HG03039 (cell line): ENCODE measurements around the gene GPX3.

Experiments
- ATAC-seq: cut with Tn5 transposase; IDR thresholded peaks from one replicate; pipeline ENCODE4 v1.9.1; 2021; ENCODE audit warnings: mild to moderate bottlenecking, moderate library complexity; ENCODE audit not compliant: unreplicated experiment

The GPX3 gene, protein sequence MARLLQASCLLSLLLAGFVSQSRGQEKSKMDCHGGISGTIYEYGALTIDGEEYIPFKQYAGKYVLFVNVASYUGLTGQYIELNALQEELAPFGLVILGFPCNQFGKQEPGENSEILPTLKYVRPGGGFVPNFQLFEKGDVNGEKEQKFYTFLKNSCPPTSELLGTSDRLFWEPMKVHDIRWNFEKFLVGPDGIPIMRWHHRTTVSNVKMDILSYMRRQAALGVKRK

DNA sequence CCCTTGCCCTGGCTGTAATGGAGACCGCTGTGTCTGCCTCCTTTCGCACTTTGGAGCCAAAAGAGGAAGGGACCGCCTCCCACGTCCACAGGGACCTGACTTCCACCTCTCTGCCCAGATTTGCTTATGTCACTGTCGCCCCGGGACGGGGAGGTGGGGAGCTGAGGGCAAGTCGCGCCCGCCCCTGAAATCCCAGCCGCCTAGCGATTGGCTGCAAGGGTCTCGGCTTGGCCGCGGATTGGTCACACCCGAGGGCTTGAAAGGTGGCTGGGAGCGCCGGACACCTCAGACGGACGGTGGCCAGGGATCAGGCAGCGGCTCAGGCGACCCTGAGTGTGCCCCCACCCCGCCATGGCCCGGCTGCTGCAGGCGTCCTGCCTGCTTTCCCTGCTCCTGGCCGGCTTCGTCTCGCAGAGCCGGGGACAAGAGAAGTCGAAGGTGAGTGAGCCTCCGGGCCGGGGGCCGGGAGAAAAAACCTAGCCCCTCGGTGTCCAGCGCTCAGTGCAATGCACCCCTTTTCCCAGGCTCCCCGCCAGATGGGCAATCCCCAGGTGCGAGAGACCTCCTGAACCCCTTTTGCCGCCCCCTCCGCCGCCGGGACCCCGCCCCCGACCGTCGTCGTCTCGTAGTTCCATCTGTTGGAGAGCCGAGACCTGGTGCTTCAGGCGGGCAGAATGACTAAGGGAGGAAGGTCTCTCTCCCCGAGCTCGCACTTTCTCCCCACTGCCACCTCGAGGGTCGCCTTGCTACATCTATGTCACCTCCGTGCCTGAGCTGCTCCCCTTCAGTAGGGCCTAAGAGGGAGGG, at the start of gene GPX3:
Gene GPX3, plus strand, starts transcription at position 288 of the 807 bp plus-strand sequence. Its CDS starts 64 bp downstream, at position 352.
- ATAC-seq: peak; percentile 69

DNA sequence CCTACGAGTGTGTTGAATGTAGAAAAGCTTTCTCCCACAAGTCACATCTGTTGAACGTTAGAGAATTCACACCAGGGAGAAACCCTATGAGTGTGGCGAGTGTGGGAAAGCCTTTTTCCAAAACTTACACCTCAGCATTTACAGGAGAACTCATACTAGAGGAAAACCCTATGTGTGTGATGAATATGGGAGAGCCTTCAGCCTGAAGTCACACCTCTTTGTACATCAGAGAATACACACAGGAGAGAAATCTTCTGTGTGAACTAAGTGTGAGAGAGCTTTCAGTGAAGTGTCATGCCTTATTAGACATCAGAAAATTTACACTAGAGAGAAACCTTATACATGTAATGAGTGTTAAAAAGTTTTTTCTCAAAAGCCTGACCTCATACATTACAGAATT, 41.8 kb upstream of the GPX3 start:
- no peak for ATAC-seq

DNA sequence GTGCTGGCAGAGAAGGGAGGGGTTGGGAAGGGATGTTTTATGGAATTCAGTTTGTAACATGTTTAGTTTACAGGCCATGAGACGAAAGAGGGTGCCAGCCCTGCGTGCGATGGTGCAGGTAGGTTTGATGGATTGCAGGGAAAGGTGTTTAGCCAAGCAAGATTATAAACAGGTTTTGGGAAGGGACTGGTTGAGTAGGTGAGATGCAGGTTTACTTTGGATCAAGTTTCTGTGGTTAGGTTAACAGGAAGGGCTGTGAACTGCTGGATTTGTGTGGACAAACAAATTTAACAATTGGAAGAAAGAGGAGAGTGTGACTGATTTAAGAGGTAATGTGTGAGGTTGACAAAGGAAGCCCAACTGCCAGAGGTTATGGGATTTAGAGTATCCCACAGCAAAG, 32.6 kb upstream of the GPX3 start:
- no peak for ATAC-seq

DNA sequence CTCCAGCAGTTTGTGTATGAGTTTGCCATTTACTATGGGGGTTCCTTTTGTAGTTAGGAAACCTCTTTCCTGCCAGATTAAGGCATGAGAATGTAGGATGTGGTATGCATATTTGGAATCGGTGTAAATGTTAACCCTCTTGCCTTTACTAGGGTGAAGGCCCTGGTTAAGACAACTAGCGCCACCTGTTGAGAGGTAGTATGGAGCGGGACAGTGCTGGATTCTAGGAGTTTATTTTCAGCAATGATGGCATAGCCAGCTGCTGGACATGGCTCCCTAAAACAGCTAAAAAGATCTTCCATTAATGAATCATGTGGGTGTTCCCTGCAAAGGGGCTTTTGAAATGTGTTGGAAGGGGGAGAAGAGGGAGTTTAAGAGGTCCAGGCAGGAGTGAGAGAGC, 30.7 kb upstream of the GPX3 start:
- no peak for ATAC-seq

DNA sequence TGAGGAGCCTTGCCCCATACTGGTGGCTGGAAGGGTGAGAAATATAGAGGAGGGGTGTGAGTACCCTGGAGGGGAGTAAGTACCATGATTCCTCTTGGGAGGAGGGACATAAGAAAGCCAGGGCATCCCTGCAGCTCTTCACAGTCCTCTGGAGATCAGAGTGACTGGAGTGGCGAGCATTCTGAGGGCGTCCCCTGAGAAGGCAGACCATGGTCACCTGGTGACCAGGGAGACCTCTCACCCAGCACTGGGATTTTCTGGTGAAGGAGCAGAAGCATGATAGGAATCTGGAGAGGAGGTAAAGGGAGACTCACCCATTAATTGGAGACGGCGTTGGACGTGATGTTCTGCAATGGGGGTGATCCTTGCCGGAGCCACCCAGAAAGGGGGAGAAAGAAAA, 27.7 kb upstream of the GPX3 start:
- no peak for ATAC-seq

DNA sequence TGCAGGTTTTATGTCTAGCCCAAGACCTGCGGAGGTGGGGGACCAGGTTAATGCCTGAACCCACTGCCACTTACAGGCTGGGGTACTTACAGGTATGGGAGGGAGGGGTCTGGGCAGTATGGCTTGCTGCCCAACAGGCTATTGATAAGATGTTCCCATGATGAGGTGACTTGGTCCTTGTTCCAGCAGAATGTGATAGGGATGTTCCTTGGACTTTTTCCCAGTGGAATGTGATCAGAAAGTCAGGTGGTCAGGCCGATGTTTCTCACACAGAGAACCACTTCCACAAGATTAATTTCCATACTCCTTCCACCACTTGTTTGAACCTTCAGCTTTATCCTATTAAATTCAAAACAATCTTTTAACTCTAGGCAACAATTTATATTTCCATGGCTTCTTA, 27.0 kb upstream of the GPX3 start:
- ATAC-seq: no peak

DNA sequence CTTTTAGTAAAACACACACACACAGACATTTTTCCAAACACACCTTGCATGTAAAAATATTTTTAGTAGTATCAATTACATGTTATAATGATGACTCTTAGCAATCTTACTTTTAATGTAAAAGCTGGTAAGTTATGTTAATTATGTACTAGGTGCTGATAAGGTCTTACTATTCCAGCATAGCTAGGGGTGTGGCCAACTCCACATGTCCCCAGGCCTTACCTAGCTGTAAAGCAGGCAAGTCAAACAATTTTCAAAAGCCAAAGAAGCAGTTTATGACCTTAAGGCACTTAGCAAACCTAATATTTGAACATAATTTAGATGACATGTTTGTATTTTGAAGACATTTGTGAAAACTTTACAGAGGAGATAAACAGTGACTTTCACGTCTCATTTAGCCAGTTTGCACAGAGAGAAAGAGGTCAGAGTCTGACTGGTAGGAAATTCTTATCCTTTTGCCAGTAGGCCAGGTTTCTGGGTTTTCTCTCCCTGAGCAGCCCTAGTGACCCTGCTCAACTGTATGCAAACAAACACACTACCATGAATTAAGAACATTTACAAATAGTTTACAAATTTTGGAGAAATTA, 26.5 kb upstream of the GPX3 start:
- no peak for ATAC-seq

DNA sequence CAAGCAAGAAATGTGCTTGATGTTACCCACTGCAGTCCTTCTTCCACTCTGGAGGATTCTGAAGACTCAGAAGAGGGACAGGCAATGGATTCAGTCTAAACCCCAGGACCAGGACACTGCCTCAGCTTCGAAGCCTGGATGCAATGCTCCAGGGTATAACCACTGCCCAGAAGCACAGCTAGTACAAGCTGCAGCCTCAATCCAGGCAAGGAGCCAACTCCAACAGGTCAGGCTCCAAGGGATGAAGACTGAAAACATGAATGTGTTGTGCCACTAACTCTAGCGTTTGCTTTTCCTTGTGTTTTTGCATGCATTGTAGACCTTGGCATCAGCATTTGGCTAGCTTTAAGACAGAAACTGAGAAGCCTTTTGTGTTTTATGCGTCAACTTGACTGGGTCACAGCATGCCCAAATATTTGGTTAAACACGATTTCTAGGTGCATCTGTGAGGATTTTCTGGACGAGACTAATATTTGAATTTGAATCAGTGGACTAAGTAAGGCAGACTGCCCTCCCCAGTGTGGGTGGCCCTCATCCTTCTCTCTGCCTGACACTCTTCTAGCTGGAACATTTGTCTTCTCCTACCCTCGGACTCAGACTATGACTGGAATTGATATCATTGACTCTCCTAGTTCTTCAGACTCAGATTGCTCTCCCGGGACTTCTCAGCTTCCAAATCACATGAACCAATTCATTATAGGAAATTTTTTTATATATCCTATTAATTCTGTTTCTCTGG, 20.5 kb upstream of the GPX3 start:
- ATAC-seq: no peak

DNA sequence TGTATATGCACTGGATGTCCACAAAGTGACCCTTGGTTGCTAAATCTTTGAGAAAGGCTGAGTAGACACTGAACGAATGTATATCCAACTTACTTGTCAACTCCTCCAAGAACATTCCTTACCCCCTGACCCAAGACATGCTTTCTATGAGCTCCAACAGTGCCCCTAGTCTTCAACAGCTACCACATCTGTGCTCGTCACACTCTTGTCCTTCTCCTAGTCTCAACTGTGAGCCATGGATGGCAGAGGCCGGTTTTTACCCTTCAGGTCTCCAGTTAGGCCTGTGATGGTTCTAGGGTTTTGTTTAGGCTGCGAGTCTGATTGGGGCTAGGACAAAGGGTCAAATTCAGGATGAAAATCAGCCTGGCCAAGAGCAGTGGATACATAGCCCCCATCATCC, 19.0 kb upstream of the GPX3 start:
- ATAC-seq: no peak

DNA sequence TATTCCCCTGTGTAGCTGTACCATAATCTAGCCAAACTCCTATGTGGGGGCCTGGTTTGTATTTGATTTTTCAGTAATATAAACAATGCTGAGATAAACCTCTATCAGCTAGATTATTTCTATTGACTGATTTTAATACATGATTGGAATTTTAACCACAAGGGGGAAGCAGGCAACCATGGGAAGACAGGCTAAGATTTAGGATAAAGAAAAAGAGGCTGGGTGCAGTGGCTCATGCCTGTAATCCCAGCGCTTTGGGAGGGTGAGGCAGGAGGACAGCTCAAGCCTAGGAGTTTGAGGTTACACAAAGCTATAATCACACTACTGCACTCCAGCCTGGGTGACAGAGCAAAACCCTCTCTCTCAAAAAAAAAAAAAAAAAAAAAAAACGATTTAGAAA, 18.1 kb upstream of the GPX3 start:
- no peak for ATAC-seq

DNA sequence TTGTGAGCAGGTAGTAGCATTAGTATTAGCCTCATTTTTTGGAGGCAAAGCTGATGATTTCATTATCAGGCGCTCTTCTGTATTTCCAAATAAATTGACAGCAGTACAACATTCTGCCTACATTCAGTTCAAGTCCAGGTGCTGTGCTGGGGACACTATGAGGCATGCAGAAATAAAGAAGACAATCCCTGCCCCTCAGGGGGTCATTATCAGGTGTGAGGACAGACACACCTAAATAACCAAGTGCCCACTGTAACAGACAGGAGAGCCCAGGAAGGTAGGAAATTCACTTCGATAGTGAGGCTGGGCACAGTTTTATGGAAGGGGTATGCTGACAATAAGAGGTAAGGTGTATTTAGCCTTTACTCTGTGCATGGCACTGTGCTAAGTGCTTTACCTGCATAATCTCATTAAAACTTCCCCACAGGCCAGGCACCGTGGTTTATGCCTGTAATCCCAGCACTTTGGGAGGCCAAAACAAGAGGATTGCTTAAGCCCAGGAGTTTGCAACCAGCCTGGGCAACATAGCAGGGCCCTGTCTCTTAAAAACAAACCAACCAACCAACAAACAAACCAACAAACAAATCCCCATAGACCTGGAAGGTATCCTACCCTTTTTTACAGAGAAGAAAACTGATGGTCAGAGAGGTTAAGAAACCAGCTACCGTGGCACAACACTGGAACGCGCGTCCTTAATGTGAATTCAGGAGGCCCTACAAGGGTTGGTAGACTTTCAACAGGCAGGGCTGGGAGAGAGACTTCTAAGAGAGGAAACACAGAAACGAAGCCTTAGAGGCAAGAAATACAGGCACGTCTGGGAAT, 17.5 kb upstream of the GPX3 start:
- no peak for ATAC-seq

DNA sequence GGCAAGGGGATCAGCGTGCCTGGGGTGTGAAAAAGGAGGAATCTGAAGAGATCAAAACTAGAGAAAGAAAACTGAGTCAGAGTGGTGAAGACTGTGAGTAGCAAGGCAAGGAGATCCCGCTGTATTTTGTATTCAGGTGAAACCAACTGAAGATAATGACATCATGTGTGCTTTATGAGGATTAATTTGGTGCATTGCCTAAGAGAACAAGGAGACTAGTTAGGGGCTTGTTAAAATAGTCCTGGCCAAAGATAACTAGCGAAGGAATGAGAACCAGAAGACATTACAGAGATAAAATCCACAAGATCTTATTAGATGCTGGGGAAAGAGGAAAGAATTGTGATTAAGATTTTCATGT, 16.9 kb upstream of the GPX3 start:
- no peak for ATAC-seq

DNA sequence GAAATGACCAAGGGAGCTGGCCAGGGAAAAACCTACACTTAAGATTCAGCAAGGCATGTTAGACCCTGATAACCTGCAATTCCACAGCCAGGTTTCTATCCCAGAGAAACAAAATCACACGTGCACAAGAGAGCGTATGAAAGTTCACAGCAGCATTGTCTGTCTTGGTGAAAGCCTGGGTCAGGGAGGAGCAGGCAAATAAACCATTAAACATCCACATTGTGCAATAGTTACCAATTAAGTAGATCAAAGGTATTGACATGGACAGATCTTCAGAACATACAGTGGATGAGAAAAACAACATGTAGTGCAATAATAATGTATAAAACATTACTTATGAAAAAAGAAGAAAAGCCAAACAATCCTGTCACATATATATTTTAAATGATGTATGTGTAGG, 15.9 kb upstream of the GPX3 start:
- no peak for ATAC-seq

DNA sequence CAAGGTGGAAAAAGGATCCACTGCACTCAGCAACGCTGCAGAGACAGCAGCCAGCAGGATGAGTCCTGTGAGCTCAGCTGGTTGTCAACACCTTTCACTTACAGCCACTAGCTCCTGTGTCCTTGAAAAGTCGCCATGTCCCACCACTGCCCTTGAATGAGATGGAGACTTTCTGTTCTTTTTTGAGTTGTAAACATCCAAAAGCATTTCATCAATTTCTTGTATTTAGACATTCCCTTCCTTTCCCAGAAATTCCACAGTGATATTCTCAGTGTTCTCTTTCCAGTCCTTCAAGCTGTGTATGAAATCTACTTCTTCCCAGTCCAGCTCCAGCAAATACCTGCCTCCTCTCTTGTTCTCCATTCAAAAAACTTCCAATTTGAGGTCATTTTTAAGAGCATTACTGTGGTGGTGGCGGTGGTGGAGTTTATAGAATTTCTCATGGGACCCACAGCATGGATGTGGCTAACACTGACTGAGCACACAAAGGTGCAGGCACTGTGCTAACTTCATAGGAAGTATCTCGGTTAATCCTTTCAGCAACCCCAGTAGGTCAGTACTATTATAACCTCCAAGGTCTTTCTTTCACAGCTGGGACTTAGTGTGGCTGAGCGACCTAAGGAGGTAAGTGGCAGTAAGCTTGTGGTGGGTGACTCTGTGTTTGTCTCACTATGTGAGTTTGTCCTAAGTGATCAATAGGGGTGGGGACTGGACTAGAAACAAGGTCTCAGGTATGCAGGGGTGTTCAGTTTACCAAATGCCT, 15.0 kb upstream of the GPX3 start:
- ATAC-seq: no peak

DNA sequence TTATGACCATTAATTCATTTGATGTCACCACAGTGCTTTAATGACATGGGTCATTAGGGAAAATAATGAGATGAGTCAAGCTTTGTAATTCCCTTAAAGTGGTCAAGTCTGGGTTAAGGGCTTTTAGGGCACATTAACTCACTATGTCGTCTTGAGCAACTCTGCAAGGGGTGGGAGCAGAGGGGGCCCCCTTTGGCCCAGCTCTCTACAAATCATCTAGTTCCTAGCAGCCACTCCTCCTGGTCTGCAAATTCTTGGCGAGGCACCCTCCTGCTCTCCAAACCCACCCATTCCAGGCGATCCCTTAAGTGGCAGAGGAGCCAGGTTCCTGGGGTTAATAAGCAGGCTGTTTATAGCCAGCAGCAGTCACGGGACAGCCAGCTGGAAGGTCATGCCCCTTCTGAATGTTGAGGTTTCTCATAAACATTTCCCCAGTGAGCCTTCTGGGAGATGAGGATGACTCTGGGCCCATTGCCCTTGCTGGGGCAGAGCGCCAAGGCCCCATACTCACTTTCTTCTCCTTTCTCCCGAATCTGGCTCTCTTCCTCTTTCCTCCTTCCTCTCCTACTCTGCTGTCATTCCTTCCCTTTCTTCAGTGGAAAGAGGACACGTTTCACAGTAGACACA, 14.3 kb upstream of the GPX3 start:
- ATAC-seq: no peak

DNA sequence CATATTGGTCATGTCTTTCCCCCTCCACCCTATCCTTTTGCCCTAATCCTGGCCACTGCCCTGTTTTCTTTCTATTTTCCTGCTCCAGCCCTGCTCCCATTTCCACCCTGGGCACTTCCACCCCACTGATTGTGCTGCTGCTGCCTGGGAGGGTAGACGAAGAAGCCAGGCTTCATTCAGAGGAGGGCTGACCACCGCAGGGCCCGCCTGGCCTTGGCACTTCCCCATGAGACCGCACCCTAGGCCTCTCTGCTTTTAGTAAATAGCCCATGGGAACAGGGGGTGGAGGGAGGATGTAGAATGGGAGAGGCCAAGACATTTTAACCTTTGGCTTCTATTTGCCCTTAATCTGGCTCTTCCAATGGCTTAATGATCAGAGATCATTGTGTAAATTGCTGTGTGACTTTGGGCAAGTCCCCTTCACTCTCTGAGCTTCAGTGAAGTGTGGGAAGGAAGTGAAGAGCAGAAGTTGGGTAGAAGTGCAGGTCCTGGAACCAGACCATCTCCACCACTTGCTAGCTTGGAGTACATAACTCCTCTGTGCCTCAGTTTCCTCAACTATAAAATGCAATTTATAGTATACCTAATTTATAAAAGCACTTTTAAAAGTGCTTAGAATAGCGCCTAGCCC, 13.6 kb upstream of the GPX3 start:
- no peak for ATAC-seq

DNA sequence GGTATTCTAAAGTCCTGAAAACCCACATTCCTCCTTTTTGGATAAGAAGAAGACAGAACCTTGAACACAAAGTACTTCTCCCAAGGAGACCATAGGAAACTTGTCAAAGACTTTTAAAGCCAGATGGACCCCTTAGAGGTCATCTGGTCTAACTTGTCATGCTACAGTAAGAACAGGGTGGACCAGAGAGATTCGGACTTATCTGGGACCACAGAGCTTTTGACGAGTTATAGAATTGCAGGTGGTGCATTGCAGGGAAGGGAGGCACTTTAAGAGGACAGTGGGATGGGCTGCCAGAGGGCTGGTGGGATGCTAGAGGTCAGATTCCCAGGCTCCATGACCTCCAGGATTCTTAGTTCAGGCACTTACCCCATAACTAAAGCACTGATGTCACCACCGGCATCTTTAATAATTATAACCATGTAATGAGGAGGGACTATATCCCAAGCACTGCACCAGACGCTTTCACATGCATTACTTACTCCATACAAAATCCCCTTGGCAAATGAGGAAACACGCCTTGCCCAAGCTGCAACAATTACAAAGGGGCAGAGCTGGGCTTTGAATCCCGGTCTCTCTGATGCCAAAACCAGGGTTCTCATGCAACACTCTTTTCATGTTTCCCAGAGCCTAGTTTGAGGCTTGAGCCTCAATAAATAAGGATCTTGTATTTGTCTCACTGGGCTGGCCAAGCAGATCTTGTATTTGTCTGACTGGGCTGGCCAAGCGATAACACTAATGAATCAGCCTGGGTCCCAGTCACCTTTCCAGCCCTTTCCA, 12.8 kb upstream of the GPX3 start:
- ATAC-seq: no peak

DNA sequence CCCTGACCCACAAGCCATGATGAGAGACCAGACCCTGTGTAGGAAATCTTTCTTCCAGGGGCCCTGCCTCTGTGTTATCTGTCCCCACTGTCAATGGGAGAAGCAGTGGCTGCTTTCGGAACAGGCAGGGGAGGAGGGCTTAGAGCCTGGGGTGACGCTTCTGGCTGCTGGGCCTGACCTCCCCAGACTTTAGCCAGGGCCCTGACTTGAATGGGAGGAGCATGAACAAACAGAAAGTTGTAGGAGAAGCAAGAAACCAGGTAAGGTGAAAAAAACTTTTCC, 12.2 kb upstream of the GPX3 start:
- no peak for ATAC-seq

DNA sequence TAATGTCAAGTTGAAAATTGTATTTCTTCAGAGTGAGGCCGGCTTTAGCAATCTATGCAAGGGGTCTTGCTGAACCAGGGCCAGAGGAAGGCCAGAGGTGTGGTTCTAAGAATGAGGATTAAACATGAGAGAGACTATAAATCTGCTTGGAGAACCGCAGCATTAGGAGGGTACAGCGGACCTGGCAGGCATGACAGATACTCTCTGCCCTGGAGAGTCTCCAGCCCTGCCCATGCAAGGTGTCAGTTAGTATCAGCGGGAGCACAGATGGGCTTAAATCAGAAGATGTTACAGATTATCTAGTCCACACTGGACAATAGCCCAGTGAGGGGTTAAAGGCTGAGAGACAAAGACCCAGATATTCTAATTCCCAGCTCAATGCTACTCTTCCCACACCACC, 11.5 kb upstream of the GPX3 start:
- no peak for ATAC-seq
